NCI-H2227 (cell line): ENCODE measurements around the gene ZNF414.
A peak's percentile ranks its signal among the peaks of the same experiment; 100 is the strongest.
"Not testable (repeated sequence)": the region's sequence is repeated elsewhere in the genome, so short reads cannot be mapped to it uniquely, and the experiment has no call there.

ENCODE experiments used
- DNase-seq: peaks from one replicate; lab custom pipeline; 2025; ENCODE audit not compliant: unreplicated experiment; lab: John Stamatoyannopoulos, UW

Gene ZNF414

GRCh38 chr19:8518536-8518935 is 4.6 kb upstream of the ZNF414 start:
- DNase-seq: no peak

DNA sequence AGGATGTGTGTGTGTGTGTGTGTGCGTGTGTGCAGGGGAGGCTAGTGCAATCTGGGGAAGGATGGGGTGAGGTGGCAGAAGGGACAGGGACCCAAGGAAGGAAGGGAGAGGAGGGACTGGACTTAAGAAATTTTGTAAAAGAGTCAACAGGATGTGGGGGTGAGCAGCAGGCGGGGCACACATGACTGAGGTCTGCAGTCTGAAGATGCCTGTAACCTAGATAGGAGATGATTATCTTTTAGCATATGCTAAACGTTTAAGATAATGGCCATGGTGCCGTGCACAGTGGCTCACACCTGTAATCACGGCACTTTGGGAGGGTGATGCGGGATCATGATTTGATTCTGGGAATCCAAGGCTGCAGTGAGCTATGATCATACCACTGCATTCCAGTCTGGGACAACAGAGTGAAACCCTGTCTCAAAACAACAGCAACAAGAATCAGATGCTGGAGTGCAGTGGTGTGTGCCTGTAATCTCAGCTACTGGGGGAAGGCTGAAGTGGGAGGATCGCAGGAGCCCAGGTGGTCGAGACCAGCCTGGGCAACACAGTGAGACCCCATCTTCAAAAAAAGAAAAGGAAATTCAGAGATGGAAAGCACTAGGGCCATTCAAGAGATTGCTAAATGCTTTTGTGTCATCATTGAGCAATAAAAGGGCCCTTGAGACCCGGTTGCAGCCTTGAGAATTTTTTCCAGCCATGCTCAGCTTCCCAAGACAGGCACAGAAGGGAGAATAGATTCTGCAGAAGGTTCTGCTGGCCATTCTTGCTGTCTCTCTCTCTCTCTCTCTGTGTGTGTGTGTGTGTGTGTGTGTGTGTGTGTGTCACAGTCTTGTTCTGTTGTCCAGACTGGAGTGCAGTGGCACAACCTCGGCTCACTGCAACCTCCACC is 3.8 kb upstream of the ZNF414 start:
- DNase-seq: no peak

DNA sequence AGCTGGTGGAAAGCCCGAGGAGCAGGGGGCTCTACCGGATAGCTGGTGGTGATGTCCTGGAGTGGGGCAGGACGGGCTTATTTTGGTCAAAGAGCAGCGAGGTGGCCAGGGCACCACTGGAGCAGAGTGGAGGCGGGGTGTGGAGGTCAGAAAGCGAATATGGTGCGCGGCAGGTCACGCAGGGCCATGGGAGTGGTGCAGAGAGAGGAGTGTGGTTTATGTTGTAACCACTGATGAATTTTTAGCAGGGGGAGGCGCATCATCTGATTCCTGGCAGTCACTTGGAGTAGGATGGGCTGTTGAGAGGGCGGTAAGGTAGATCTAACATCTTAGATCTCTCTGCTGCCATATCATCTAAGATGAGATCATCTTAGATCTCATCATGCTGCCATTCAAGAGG is 1.4 kb upstream of the ZNF414 start:
- no peak for DNase-seq

- not testable (repeated sequence) for DNase-seq
Measured at GRCh38 chr19:8514505-8515009, 590 bp upstream of the ZNF414 start.

DNA sequence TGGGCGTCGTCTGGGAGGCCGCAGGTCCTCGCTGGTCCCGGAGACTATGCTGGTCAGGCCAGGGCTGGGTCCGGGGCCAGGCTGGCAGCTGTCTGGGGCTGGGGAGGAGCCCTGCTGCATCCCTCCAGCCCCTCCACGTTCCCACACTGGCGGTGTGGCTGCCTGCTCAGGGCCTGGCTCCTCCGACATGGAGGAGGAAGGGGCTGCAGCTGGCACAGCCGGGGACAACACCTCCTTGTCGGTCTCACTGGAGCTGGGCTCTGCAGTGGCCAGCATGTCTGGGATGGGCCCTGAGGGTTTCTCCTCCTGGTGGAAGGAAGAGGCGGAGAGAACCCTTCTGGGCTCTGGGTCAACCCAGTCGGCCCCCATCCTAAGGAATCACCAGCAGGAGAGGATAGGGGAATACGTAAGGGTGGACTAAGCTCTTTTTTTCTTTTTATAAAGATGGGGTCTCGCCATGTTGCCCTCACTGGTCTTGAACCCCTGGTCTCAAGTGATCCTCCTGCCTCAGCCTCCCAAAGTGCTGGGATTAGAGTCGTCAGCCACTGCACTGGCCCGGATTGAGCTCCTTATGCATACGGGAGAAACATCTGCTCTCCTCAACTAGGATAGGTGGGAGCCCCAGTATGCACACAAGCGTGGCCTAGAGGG is 806 bp downstream of the ZNF414 start:
- DNase-seq: no peak

- DNase-seq: peak; percentile 29
Measured at GRCh38 chr19:8512115-8512967, 1.6 kb downstream of the ZNF414 start.

DNA sequence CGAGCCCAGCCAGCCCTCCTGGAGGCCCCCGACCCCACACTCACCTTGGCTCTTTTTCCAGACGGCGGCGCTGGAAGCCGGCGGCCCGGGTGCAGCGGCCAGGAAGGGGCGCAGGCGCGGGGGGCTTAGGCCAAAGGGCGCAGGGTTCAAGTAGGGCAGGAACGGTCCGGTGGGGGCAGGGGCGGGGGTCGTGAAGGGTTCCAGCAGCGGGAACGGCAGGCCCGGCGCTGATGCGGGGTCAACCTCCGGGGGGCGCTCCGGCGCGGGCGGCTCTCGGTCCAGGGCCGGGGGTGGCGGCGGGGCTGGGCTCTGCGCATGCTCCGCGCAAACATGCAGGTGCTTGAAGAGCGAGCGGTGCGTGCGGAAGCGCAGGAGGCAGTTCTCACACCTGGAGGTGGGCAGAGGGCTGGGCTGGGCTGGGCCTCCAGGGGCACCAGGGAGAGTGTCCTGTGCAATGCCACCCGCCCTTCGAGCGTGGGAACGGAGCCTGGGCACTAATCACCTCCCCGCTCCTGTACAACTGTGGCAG is 2.3 kb downstream of the ZNF414 start:
- no peak for DNase-seq

DNA sequence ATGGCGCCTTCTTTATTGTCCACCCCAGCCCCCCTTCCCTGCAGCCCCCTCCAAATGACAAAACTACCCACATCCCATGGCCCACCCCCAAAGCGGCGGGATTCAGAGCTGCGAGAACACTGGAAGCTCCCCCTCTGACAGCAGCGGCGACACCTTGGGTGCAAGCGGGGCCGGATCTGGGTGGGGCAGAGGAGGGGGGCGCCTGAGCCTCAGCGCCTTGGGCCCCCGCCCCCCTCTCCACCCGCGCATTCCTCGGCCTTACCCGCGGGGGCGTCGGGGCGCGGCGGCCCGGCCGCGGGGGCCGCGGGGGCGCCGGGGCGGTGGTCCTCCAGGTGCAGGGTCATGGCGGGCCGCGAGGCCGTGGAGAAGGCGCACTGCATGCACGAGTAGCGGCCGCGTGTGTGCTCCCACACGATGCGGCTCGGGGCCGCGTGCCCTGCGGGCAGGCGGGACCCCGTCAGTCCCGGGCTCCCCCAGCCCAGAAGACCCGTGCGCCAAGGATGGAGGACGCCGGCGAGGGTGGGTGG is 3.3 kb downstream of the ZNF414 start:
- DNase-seq: no peak

- peak; percentile 54 for DNase-seq
Measured at GRCh38 chr19:8506402-8506957, 7.5 kb downstream of the ZNF414 start.

GRCh38 chr19:8505680-8506401 is 8.1 kb downstream of the ZNF414 start:
- DNase-seq: peak; percentile 76

DNA sequence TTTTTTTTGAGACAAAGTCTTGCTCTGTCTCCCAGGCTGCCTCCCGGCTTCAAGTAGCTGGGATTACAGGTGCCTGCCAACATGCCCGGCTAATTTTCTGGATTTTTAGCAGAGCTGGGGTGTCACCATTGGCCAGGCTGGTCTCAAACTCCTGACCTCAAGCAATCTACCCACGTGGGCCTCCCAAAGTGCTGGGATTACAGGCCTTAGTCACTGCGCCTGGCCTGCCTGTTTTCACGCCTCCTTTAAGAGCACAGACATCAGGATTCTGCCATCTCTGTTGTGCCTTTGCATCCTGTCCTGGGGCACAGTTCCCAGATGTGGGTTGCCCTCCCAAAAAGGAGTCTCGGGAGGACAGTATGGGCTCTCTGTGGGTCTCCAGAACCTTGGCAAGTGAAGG is 9.0 kb downstream of the ZNF414 start:
- DNase-seq: no peak

GRCh38 chr19:8504171-8504570 is 9.8 kb downstream of the ZNF414 start:
- DNase-seq: no peak

- DNase-seq: no peak
Measured at GRCh38 chr19:8503510-8503909, 10.5 kb downstream of the ZNF414 start.

DNA sequence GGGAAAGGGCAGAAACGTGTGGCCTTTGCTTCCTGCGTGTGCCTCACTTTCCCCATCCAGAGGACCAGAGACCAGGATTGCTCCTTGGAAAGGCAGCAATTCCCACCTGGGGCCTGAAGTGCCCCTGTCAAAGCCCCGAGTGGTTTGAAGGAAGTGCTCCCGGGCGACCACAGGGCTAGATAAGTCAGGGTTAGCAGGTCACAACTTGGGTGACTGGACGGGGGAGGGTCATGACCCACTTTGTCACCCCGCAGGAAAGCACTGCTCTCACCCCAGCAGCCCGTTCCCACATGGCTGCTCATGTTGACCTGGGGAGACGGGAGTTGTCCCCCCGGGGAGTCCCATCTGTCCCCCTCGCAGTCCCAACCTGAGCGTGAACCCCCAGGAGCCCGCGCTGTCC is 12.0 kb downstream of the ZNF414 start:
- DNase-seq: no peak

DNA sequence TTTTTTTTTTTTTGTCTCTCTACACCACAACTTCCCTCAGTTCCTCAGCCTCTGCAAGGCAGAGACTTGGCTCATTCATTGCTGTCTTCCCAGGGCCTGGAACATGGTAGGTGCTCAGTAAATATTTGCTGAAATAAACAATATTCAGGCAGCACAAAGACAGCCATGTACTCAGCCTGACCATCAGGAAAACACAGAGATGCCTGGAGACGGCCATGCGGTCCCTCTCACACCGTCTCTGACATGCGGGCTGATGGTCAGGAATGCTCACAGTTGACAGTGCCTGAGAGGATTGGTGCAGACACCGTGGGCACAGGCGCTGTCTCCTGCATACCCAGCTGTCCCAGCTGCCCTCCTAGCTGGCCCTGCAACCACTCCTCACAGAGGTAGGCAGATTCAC is 12.5 kb downstream of the ZNF414 start:
- DNase-seq: no peak

DNA sequence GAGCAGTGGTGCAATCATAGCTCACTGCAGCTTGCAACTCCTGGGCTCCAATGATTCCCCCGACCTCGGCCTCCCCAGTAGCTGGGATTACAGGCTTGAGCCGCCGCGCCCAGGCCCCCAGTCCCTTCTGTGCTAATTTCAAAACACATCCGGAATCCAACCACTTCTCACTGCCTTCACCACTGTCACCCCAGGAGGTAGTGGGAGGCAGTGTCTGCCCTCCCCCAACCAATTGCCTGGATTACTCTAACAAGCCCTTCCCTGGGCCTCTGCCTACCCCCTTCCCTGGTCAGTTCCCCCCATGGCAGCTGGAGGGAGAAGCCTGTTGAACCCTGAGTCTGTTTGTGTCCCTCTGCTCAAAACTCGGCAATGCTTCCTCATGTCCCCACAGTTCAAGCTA is 13.8 kb downstream of the ZNF414 start:
- peak; percentile 37 for DNase-seq

- DNase-seq: no peak
Measured at GRCh38 chr19:8499048-8499833, 14.7 kb downstream of the ZNF414 start.

DNA sequence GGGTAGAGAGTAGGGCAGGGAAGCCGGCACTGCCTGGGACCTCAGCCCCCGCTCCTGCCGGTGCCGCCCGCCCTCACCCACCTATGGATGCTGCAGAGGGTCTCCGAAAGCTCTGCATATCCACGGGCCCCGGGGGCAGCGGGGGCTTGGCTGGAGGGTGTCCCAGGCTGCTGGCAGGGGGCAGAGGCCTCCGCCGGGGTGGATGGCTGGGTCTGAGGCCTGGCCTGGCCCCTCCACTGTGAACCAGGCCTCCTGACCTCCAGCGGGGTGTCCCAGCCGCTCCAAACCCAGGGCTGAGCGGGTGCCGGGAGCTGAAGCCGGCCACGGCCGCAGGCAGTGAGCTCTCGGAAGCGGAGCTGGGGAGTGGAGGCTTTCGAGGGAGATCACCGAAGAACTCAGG is 15.7 kb downstream of the ZNF414 start:
- DNase-seq: no peak

DNA sequence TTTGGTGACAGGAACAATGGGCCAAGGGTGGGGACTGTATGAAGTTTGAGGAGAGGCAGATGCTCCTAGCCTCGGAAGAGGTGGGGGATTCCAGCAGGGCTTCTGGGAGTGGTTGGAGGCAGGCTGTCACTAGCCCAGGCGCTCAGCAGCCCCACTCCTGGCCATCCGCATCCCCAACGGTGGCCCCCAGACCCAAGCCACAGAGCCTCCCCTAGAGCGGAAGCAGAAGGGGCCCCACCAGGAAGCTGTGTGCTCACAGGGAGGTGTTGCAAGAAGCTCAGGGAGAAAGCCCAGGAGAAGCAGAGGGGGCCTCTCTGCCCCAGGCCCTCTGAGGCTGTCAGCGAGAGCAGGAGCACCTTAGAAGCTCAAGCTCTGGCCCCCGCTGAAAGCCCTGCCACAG is 19.8 kb downstream of the ZNF414 start:
- DNase-seq: no peak
